ENCODE results near the gene CSK. TPM values are rescaled to one million over a fixed set of nuclear protein-coding genes. Genes with fewer than 3 reads are reported as not detected.

CSK gene
- total and polyA plus RNA-seq, 4 experiments from 2014 or later = 72.5 to 247 (median 179) TPM

GRCh38 chr15:74832826-74833225 is 50.9 kb downstream of the CSK start:
- Mint-ChIP-seq H3K36me3 (peaks cover 0 to 21% of the 10 kb centered on the region in 2 donors), H3K27me3 (peaks cover 5 to 7% of the 10 kb centered on the region in 2 donors), H3K27ac (peak overlapping the region in 1 of 7 donors; percentile 7), H3K9me3 (no peaks in the 10 kb centered on the region), H3K4me3 (no peak overlapping the region), H3K4me1 (peaks cover 0 to 5% (median 3%) of the 10 kb centered on the region in 4 donors)
- no peaks in the 10 kb centered on the region for H3K4me1 ChIP-seq (ENCODE audit: insufficient read depth, low read length)
- no peaks in the 10 kb centered on the region for H3K9me3 ChIP-seq (ENCODE audit: control insufficient read depth in 1 of 2, low read length in 2 of 2)
- H3K4me3 ChIP-seq (ENCODE audit: low read length in 2 of 2) = no peak overlapping the region
- DNase-seq = no peak
- H3K27me3 ChIP-seq (ENCODE audit: insufficient read depth, low read length) = peaks cover 3% of the 10 kb centered on the region
- CTCF ChIA-PET (ENCODE audit: partially characterized antibody) = interaction anchor here (0.6 to 7.4 kb wide), 6 partner anchors 63 to 131 kb away, joined by 3 to 70 read pairs (median 4); no protein-coding TSS in a partner anchor
- H3K27ac ChIP-seq (ENCODE audit: low read depth, low read length) = no peak overlapping the region
- H3K36me3 ChIP-seq (ENCODE audit: insufficient read depth, low read length) = peaks cover 6% of the 10 kb centered on the region
- POLR2A ChIA-PET (ENCODE audit: partially characterized antibody) = interaction anchor here (0.6 to 0.9 kb wide), 2 partner anchors 27 to 82 kb away, joined by 3 to 4 read pairs; no protein-coding TSS in a partner anchor
- intact Hi-C loops (cut with micrococcal nuclease) = no loop called here

- intact Hi-C loops (cut with micrococcal nuclease) = loop anchor here (2.0 kb wide), 1 partner anchor 63 kb away; no protein-coding TSS in a partner anchor
- H3K36me3 Mint-ChIP-seq = peaks cover 0 to 21% of the 10 kb centered on the region in 2 donors
- Histone ChIP-seq H3K9me3 (ENCODE audit: control insufficient read depth in 1 of 2, low read length in 2 of 2) (no peaks in the 10 kb centered on the region), H3K27ac (ENCODE audit: low read depth, low read length) (no peak overlapping the region), H3K4me3 (ENCODE audit: low read length in 2 of 2) (no peak overlapping the region), H3K27me3 (ENCODE audit: insufficient read depth, low read length) (peaks cover 3% of the 10 kb centered on the region), H3K36me3 (ENCODE audit: insufficient read depth, low read length) (peaks cover 6% of the 10 kb centered on the region), H3K4me1 (ENCODE audit: insufficient read depth, low read length) (no peaks in the 10 kb centered on the region)
- H3K27ac Mint-ChIP-seq = peak overlapping the region in 1 of 7 donors; percentile 76
- ChIA-PET CTCF (ENCODE audit: partially characterized antibody) (interaction anchor here (0.6 to 7.4 kb wide), 6 partner anchors 64 to 132 kb away, joined by 3 to 70 read pairs (median 4); no protein-coding TSS in a partner anchor), POLR2A (ENCODE audit: partially characterized antibody) (interaction anchor here (0.6 to 0.9 kb wide), 3 partner anchors 28 to 81 kb away, joined by 3 to 4 read pairs (median 3); no protein-coding TSS in a partner anchor)
- H3K9me3 Mint-ChIP-seq = no peaks in the 10 kb centered on the region
- H3K4me1 Mint-ChIP-seq = peaks cover 0 to 5% (median 3%) of the 10 kb centered on the region in 4 donors
- H3K27me3 Mint-ChIP-seq = peaks cover under 1 to 2% of the 10 kb centered on the region in 2 donors
- DNase-seq = no peak
- H3K4me3 Mint-ChIP-seq = no peak overlapping the region
These were observed 51.7 kb downstream of the CSK start for GRCh38 chr15:74833376-74834107.

GRCh38 chr15:74835312-74835823 is 53.5 kb downstream of the CSK start:
- Mint-ChIP-seq H3K9me3 (no peaks in the 10 kb centered on the region), H3K4me3 (no peak overlapping the region), H3K27ac (peak overlapping the region in 1 of 7 donors; percentile 5), H3K4me1 (peaks cover 0 to 5% (median 3%) of the 10 kb centered on the region in 4 donors), H3K36me3 (peaks cover 0 to 27% of the 10 kb centered on the region in 2 donors), H3K27me3 (no peaks in the 10 kb centered on the region)
- Histone ChIP-seq H3K36me3 (ENCODE audit: insufficient read depth, low read length) (peaks cover 6% of the 10 kb centered on the region), H3K27ac (ENCODE audit: low read depth, low read length) (no peak overlapping the region), H3K27me3 (ENCODE audit: insufficient read depth, low read length) (no peaks in the 10 kb centered on the region), H3K9me3 (ENCODE audit: control insufficient read depth in 1 of 2, low read length in 2 of 2) (no peaks in the 10 kb centered on the region), H3K4me3 (ENCODE audit: low read length in 2 of 2) (no peak overlapping the region), H3K4me1 (ENCODE audit: insufficient read depth, low read length) (no peaks in the 10 kb centered on the region)
- peak in 3 of 5 donors; percentile 16 to 38 (median 24) for DNase-seq
- ChIA-PET POLR2A (ENCODE audit: partially characterized antibody) (interaction anchor here (1.2 kb wide), 1 partner anchor 65 kb away, joined by 4 read pairs; no protein-coding TSS in a partner anchor), CTCF (ENCODE audit: partially characterized antibody) (interaction anchor here (0.8 to 7.4 kb wide), 11 partner anchors 9 to 200 kb away, joined by 3 to 70 read pairs (median 5); partner anchors contain the start of gene CPLX3)
- intact Hi-C loops (cut with micrococcal nuclease) = loop anchor here (2.0 to 5.0 kb wide), 2 partner anchors 33 to 65 kb away; no protein-coding TSS in a partner anchor

- intact Hi-C loops (cut with micrococcal nuclease) = loop anchor here (5.0 kb wide), 1 partner anchor 35 kb away; no protein-coding TSS in a partner anchor
- H3K4me3 Mint-ChIP-seq = no peak overlapping the region
- H3K27ac Mint-ChIP-seq = no peak overlapping the region
- peaks cover 12% of the 10 kb centered on the region for H3K4me1 ChIP-seq (ENCODE audit: insufficient read depth, low read length)
- no peaks in the 10 kb centered on the region for H3K9me3 Mint-ChIP-seq
- no peaks in the 10 kb centered on the region for H3K27me3 ChIP-seq (ENCODE audit: insufficient read depth, low read length)
- no peak overlapping the region for H3K4me3 ChIP-seq (ENCODE audit: low read length in 2 of 2)
- ChIA-PET CTCF (ENCODE audit: partially characterized antibody) (interaction anchor here (0.8 to 7.4 kb wide), 14 partner anchors 9 to 202 kb away, joined by 3 to 70 read pairs (median 5); partner anchors contain the start of genes COX5A, FAM219B and MPI), POLR2A (ENCODE audit: partially characterized antibody) (interaction anchor here (0.7 to 1.8 kb wide), 3 partner anchors 29 to 69 kb away, joined by 3 to 6 read pairs (median 4); partner anchors contain the start of gene FAM219B)
- H3K27ac ChIP-seq (ENCODE audit: low read depth, low read length) = no peak overlapping the region
- H3K9me3 ChIP-seq (ENCODE audit: control insufficient read depth in 1 of 2, low read length in 2 of 2) = no peaks in the 10 kb centered on the region
- H3K27me3 Mint-ChIP-seq = no peaks in the 10 kb centered on the region
- DNase-seq = no peak
- peaks cover 6% of the 10 kb centered on the region for H3K36me3 ChIP-seq (ENCODE audit: insufficient read depth, low read length)
- peaks cover 0 to 35% of the 10 kb centered on the region in 2 donors for H3K36me3 Mint-ChIP-seq
- peaks cover 11 to 16% (median 12%) of the 10 kb centered on the region in 4 donors for H3K4me1 Mint-ChIP-seq
These were observed 55.0 kb downstream of the CSK start for GRCh38 chr15:74836846-74837245.

GRCh38 chr15:74837482-74838136 is 55.7 kb downstream of the CSK start:
- ChIA-PET CTCF (ENCODE audit: partially characterized antibody) (interaction anchor here (0.8 to 7.4 kb wide), 12 partner anchors 10 to 113 kb away, joined by 3 to 70 read pairs (median 5); partner anchors contain the start of genes COX5A, FAM219B and MPI), POLR2A (ENCODE audit: partially characterized antibody) (interaction anchor here (1.1 to 1.8 kb wide), 5 partner anchors 30 to 56 kb away, joined by 3 to 6 read pairs (median 4); partner anchors contain the start of gene CSK)
- Histone ChIP-seq H3K36me3 (ENCODE audit: insufficient read depth, low read length) (peaks cover 6% of the 10 kb centered on the region), H3K27me3 (ENCODE audit: insufficient read depth, low read length) (no peaks in the 10 kb centered on the region), H3K9me3 (ENCODE audit: control insufficient read depth in 1 of 2, low read length in 2 of 2) (no peaks in the 10 kb centered on the region), H3K4me3 (ENCODE audit: low read length in 2 of 2) (no peak overlapping the region), H3K27ac (ENCODE audit: low read depth, low read length) (no peak overlapping the region), H3K4me1 (ENCODE audit: insufficient read depth, low read length) (peaks cover 19% of the 10 kb centered on the region)
- DNase-seq = no peak
- Mint-ChIP-seq H3K4me3 (no peak overlapping the region), H3K27ac (peak overlapping the region in 1 of 7 donors; percentile 42), H3K9me3 (no peaks in the 10 kb centered on the region), H3K36me3 (peaks cover 0 to 35% of the 10 kb centered on the region in 2 donors), H3K4me1 (peaks cover 16 to 24% (median 19%) of the 10 kb centered on the region in 4 donors), H3K27me3 (no peaks in the 10 kb centered on the region)
- intact Hi-C loops (cut with micrococcal nuclease) = loop anchor here (5.0 kb wide), 1 partner anchor 35 kb away; no protein-coding TSS in a partner anchor

DNA sequence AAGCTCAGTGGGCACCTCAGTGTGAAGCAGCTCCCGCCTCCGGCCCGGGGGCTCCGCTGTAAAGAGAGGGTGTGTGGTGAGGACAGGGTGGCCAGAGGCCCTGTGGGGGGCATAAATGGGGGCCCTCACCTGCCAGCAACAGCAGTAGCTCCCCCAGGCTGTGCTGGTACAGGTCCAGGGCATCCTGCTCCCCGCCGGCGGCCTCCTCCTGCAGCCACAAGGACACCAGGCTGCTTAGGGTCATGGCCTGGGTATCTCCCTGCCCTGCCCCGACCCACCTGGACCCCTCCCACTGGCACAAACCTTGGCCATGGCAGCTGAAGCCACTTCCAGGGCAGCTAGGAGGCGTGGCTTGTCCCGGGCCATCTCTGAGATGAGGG is 56.2 kb downstream of the CSK start:
- Histone ChIP-seq H3K27ac (ENCODE audit: low read depth, low read length) (no peak overlapping the region), H3K4me3 (ENCODE audit: low read length in 2 of 2) (no peak overlapping the region), H3K4me1 (ENCODE audit: insufficient read depth, low read length) (peaks cover 20% of the 10 kb centered on the region), H3K27me3 (ENCODE audit: insufficient read depth, low read length) (no peaks in the 10 kb centered on the region), H3K9me3 (ENCODE audit: control insufficient read depth in 1 of 2, low read length in 2 of 2) (no peaks in the 10 kb centered on the region), H3K36me3 (ENCODE audit: insufficient read depth, low read length) (peaks cover 6% of the 10 kb centered on the region)
- DNase-seq = no peak
- POLR2A ChIA-PET (ENCODE audit: partially characterized antibody) = interaction anchor here (1.1 to 1.8 kb wide), 4 partner anchors 30 to 57 kb away, joined by 3 to 6 read pairs (median 4); partner anchors contain the start of gene CSK
- Mint-ChIP-seq H3K9me3 (no peaks in the 10 kb centered on the region), H3K27ac (no peak overlapping the region), H3K4me1 (peaks cover 16 to 29% (median 20%) of the 10 kb centered on the region in 4 donors), H3K4me3 (no peak overlapping the region), H3K36me3 (peaks cover 0 to 36% of the 10 kb centered on the region in 2 donors), H3K27me3 (no peaks in the 10 kb centered on the region)
- intact Hi-C loops (cut with micrococcal nuclease) = loop anchor here (5.0 kb wide), 1 partner anchor 36 kb away; no protein-coding TSS in a partner anchor
- CTCF ChIA-PET (ENCODE audit: partially characterized antibody) = interaction anchor here (1.2 to 7.4 kb wide), 8 partner anchors 10 to 72 kb away, joined by 3 to 70 read pairs (median 5); partner anchors contain the start of gene FAM219B
